Measurements from ENCODE around the gene KSR1. TPM values are rescaled to one million over a fixed set of nuclear protein-coding genes. Genes with fewer than 3 reads are reported as not detected.

Gene KSR1
- total and polyA plus RNA-seq, 2 of the 8 experiments (the other 6 are each of a cell fraction or from before 2014, with no cell fraction given) = 14.1 to 34.7 TPM

- TF ChIP-seq ATF2 (IDR thresholded peaks at IDR 0.05; ENCODE audit: low read length) (no peak), EP300 (IDR thresholded peaks at IDR 0.05; ENCODE audit: borderline replicate concordance in 1 of 2, low read depth in 2 of 2, low read length in 2 of 2) (no peak), MAFK (IDR thresholded peaks at IDR 0.05; ENCODE audit: low read depth, low read length) (no peak), SRF (IDR thresholded peaks at IDR 0.05; ENCODE audit: low read depth, low read length) (no peak)
These were observed 30.5 kb downstream of the KSR1 start (continued) for GRCh38 chr17:27486741-27487140.

Data from H1 (cell line).